ENCODE data around the gene LYRM9.

DNA sequence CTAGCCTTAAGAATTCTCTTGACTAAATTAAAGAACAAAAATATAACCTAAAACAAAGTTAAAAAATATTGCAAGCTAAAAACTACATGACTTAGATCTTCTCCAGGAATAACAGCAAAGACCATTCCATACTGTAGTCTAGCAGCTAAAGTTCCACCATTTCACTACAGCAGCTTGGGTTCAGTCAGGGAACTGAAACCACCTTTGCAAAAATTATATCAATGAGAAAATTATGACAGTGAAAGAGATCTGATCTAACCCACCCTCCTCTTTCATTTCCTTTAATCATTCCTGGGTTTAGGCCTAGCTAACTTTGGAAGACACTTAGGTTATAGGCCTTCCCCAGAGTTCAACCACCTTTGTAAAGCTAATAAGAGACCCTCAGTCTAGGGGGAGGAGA lies 56.5 kb downstream of the LYRM9 start:
- TF ChIP-seq, protein P1, sequence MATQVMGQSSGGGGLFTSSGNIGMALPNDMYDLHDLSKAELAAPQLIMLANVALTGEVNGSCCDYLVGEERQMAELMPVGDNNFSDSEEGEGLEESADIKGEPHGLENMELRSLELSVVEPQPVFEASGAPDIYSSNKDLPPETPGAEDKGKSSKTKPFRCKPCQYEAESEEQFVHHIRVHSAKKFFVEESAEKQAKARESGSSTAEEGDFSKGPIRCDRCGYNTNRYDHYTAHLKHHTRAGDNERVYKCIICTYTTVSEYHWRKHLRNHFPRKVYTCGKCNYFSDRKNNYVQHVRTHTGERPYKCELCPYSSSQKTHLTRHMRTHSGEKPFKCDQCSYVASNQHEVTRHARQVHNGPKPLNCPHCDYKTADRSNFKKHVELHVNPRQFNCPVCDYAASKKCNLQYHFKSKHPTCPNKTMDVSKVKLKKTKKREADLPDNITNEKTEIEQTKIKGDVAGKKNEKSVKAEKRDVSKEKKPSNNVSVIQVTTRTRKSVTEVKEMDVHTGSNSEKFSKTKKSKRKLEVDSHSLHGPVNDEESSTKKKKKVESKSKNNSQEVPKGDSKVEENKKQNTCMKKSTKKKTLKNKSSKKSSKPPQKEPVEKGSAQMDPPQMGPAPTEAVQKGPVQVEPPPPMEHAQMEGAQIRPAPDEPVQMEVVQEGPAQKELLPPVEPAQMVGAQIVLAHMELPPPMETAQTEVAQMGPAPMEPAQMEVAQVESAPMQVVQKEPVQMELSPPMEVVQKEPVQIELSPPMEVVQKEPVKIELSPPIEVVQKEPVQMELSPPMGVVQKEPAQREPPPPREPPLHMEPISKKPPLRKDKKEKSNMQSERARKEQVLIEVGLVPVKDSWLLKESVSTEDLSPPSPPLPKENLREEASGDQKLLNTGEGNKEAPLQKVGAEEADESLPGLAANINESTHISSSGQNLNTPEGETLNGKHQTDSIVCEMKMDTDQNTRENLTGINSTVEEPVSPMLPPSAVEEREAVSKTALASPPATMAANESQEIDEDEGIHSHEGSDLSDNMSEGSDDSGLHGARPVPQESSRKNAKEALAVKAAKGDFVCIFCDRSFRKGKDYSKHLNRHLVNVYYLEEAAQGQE (IDR thresholded peaks at IDR 0.05; ENCODE audit: low read depth) = no peak
- no peak for TF ChIP-seq ZBTB7A (IDR thresholded peaks at IDR 0.05; ENCODE audit: low read depth)
- TF ChIP-seq EGR1 (IDR thresholded peaks at IDR 0.05) = no peak
- no peak for TF ChIP-seq EP300 (IDR thresholded peaks at IDR 0.05; ENCODE audit: borderline replicate concordance)
- no peak for TF ChIP-seq FOXM1 (IDR thresholded peaks at IDR 0.05; ENCODE audit: borderline replicate concordance, low read depth)
- TF ChIP-seq YY1 (IDR thresholded peaks at IDR 0.05; ENCODE audit: low read depth) = no peak
- TF ChIP-seq TEAD4 (IDR thresholded peaks at IDR 0.05) = no peak
- TF ChIP-seq CREB1 (IDR thresholded peaks at IDR 0.05; ENCODE audit: low read depth) = no peak
- TF ChIP-seq TCF12 (IDR thresholded peaks at IDR 0.05; ENCODE audit: low read depth) = no peak
- no peak for TF ChIP-seq TAF1 (IDR thresholded peaks at IDR 0.05; ENCODE audit: low read depth)
- TF ChIP-seq, protein P2, sequence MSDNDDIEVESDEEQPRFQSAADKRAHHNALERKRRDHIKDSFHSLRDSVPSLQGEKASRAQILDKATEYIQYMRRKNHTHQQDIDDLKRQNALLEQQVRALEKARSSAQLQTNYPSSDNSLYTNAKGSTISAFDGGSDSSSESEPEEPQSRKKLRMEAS (IDR thresholded peaks at IDR 0.05) = no peak
- TF ChIP-seq RAD21 (IDR thresholded peaks at IDR 0.05; ENCODE audit: low read depth) = no peak
